H1 (cell line): ENCODE measurements around the gene MREG.

Experiments
- CBX5 ChIP-seq: fragments of 300-800, 300-1000 bp; sonication (generic); IDR thresholded peaks from 2 replicates; pipeline ENCODE4 v1.7.1; 2016; ENCODE audit warnings: antibody characterized with exemption, low read length, low read depth
- CEBPB ChIP-seq: IDR thresholded peaks from 2 replicates; pipeline ENCODE4 v1.6.1; 2012; ENCODE audit warnings: low read depth, low read length
- EZH2 ChIP-seq: fragments of 200-600 bp; sonication (generic); IDR thresholded peaks from 2 replicates; pipeline ENCODE4 v1.7.1; 2012; ENCODE audit warnings: low read depth, mild to moderate bottlenecking, moderate library complexity, low read length, inconsistent platforms; ENCODE audit not compliant: severe bottlenecking
- JUN ChIP-seq: IDR thresholded peaks from 2 replicates; pipeline ENCODE4 v1.6.1; 2011; ENCODE audit warnings: low read depth, mild to moderate bottlenecking, improper control_type of control experiment, low read length
- KDM1A ChIP-seq: fragments of 200-600, 300-600 bp; sonication (generic); IDR thresholded peaks from 2 replicates; pipeline ENCODE4 v1.7.1; 2016; ENCODE audit warnings: mild to moderate bottlenecking, low read length, borderline replicate concordance
- TEAD4 ChIP-seq: IDR thresholded peaks from 2 replicates; pipeline ENCODE4 v1.6.1; 2012; ENCODE audit warnings: low read depth, low read length, inconsistent platforms, mixed read lengths

- TF ChIP-seq TEAD4: no peak
- no peak for TF ChIP-seq EZH2
- TF ChIP-seq CEBPB: no peak
- no peak for TF ChIP-seq CBX5
- no peak for TF ChIP-seq JUN
- TF ChIP-seq KDM1A: no peak
Observed at GRCh38 chr2:216039918-216040317, 26.6 kb upstream of the MREG start.
